HG03575 (cell line): ENCODE data around the gene MYADML2.
"Not testable (repeated sequence)": the region's sequence is repeated elsewhere in the genome, so short reads cannot be mapped to it uniquely, and the experiment has no call there.

Experiments used
- ATAC-seq: cut with Tn5 transposase; IDR thresholded peaks from one replicate; pipeline ENCODE4 v1.9.1; 2021; ENCODE audit not compliant: unreplicated experiment, insufficient number of reproducible peaks, low FRiP score; ENCODE audit errors: extremely low read depth

The MYADML2 gene

DNA sequence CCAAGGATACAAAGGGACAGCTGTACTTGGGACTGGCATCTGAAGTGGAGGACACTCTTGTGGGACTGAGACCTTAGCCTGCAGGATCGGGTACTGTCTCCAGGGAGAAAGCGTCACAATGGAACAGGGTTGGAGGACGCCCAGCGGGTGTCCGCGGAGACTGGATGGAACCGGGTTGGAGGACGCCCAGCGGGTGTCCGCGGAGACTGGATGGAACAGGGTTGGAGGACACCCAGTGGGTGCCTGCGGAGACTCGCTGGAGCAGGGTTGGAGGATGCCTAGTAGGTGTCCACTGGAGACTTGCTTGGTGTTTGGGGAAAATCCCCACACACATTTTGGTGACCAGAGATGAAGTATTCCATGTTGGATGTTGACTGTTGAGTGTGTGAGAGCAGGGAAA lies at the start of gene MYADML2:
TSS of gene MYADML2 (minus strand) at position 45 of the 400 bp plus-strand sequence. CDS start 5,492 bp downstream, outside the sequence.
- ATAC-seq = no peak

- ATAC-seq = no peak
Measured at GRCh38 chr17:81996232-81996756, 49.3 kb upstream of the MYADML2 start.

- ATAC-seq = no peak
Measured at GRCh38 chr17:81995463-81996231, 48.6 kb upstream of the MYADML2 start.

DNA sequence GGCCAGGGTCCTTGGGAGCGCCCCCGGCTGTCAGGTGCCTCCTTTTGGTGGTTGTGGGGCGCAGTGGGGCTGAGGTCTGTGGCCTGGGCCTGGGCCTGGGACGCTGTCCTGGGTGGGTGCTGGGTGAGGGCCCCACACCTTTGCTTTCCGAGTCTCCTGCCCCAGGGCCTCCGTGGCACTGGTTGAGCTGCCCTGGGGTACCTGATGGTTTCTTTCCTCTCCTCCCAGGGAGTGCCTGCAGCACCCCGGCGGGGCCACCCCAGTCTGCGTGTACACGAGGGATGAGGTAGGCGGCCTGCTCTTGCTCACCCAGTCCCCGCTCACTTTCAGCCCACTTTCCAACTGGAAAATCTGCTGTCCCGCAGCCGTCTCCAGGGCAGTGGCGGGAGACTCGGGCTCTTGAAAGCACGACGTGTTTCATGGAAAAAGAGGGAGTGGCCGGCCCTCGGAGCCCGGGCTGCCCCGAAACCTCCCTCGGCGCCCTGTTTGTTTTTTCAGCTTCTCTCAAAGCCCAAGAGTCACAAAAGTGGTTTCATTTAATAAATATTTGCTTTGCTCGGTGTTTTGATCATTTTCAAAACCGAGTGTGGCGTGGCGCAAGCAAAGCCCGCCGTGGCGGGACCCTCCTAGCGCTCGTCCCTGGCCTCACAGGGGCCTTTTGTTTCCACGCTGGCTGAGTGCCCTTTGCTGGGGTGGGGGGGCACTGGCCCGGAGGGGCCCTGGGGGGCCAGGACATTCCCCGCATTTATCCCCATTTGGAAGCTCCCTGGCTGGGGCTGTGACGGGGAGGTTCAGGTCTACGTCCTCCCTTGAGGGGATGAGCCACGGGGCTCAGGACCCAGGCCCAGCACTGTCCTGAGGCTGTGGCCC lies 47.8 kb upstream of the MYADML2 start:
- ATAC-seq = no peak

- ATAC-seq = no peak
Measured at GRCh38 chr17:81993729-81994592, 46.9 kb upstream of the MYADML2 start.

DNA sequence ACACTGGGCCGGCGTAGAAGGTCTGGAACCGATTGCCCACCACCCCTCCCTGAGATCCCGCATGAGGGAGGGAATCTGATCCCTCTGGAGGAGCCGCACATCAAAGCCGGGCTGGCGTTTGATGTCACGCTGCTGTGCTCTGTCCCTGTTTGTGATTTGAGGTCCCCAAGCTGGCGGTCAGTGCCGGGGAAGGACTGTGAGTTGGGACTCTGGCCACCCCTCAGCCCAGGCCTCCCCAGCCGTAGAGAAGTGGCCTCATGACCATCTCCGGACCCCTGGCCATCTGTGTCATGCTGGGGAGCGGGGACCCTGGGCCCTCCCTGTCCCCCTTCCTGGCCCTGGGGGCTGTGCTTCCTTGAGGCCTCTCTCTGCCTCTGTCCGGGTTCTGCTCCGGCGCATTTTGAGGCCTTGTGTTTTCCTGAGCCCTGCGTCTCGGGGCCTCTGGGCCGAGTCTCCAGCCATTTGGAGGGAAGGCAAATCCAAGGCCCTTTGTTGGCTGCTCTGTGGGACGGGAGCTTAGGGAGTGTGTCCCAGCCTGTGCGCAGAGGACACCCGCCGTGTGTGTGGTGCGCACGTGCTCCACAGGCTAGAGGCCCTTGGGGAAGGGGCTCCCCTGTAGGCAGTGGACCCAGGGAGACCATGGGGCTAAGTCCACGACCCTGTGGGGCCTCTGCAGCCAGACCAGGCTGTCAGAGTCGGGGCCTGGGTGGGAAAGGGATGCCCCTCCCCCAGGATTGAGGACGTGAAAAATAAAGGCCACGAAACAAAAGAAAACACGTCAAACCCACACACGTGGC lies 45.5 kb upstream of the MYADML2 start:
- ATAC-seq = no peak

- ATAC-seq = no peak
Measured at GRCh38 chr17:81991684-81992305, 44.8 kb upstream of the MYADML2 start.

GRCh38 chr17:81990836-81991683 lies 44.0 kb upstream of the MYADML2 start:
- ATAC-seq = no peak

DNA sequence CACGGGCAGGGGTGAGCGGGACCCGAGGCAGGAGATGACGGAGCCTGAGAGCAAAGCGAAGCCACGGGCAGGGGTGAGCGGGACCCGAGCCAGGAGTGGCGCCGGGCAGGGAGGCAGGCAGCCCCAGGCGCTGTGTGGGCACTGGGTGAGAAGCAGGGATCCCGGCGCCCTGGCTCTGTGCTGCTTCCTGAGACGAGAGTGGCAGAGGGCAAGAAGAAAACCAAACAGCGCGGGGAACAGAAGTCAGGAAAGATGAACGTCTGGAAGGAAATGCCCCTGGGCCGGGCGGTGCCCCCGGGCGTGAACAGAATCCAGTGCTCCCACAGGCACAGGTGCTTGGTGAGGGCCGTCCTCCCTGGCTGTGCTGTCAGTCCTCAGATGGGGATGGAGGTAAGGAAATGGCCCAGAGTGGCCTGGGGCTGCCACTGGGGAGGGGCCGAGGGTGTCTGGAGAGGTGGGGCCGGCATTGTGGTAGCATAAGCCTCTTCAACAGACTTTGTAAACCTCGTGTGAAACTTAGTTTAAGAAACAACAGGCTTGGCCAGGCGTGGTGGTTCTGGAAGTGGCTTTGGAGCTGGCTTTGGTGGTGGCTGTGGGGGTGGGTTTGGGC lies 40.2 kb upstream of the MYADML2 start:
- ATAC-seq = no peak

GRCh38 chr17:81986606-81987005 lies 39.6 kb upstream of the MYADML2 start:
- ATAC-seq = no peak

DNA sequence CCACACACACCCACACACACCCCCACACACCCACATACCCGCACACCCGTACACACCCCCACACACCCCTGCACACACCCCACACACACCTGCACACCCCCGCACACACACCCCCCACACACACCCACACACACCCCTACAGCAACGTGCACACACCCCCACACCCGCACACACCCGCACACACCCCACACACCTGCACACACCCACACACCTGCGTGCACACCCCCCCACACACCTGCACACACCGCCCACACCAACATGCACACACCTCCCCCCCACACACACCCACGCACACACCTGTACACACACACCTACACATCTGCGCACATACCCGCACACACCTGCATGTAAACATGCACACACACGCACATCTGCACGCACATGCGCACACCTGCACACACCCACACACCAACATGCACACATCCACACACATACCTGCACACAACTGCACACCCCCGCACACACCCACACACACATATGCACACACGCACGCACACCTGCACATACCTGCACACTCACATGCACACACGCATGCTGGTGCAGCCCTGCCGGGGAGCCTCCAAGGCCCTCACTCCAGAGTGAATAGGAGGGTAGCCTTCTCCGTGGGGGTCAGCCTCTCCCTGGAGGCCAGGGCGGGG lies 37.9 kb upstream of the MYADML2 start:
- ATAC-seq = no peak

DNA sequence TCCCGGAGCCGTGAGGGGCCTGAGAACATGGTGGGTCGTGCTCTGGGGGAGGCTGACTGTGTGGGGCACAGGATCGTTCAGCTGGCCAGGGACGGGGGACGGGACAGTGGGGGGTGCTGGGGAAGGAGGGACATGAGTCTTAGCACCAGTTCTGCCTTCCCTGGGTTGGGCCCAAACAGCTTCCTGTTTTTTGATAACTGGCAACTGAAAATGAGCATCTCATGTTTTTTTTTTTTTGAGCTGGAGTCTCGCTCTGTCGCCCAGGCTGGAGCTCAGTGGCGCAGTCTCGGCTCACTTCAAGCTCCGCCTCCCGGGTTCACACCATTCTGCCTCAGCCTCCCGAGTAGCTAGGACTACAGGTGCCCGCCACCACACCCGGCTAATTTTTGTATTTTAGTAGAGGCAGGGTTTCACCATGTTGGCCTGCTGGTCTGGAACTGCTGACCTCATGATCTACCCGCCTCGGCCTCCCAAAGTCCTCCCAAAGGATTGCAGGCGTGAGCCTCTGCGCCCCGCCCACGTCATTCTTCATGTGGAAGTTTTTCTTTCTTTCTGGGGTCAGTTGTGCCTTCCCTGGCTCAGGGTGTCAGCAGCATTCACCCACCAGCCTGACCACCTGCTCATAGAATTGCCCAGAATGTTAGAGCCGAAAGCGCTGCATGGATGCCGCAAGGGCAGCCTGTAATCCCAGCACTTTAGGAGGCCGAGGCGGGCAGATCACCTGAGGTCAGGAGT lies 36.8 kb upstream of the MYADML2 start:
- no peak for ATAC-seq

GRCh38 chr17:81983011-81983638 lies 36.1 kb upstream of the MYADML2 start:
- no peak for ATAC-seq

- ATAC-seq = not testable (repeated sequence)
Measured at GRCh38 chr17:81981511-81981910, 34.5 kb upstream of the MYADML2 start.

GRCh38 chr17:81980707-81981343 lies 33.8 kb upstream of the MYADML2 start:
- ATAC-seq = no peak
